HG02884 (cell line): ENCODE data around the gene GPC6.

Experiments
- ATAC-seq: cut with Tn5 transposase; IDR thresholded peaks from one replicate; pipeline ENCODE4 v1.9.1; 2021; ENCODE audit warnings: mild to moderate bottlenecking, moderate library complexity; ENCODE audit not compliant: unreplicated experiment

Gene GPC6

GRCh38 chr13:93670866-93671265, 444.3 kb downstream of the GPC6 start:
- no peak for ATAC-seq

- no peak for ATAC-seq
Observed at GRCh38 chr13:93672996-93673395, 446.4 kb downstream of the GPC6 start.

GRCh38 chr13:93673885-93674284, 447.3 kb downstream of the GPC6 start:
- no peak for ATAC-seq

GRCh38 chr13:93674337-93674755, 447.7 kb downstream of the GPC6 start:
- ATAC-seq, result no peak

GRCh38 chr13:93680329-93680728, 453.7 kb downstream of the GPC6 start:
- ATAC-seq, result no peak

- ATAC-seq, result no peak
Observed at GRCh38 chr13:93685900-93686299, 459.3 kb downstream of the GPC6 start.

- no peak for ATAC-seq
Observed at GRCh38 chr13:93686399-93686798, 459.8 kb downstream of the GPC6 start.

GRCh38 chr13:93687261-93687660, 460.7 kb downstream of the GPC6 start:
- no peak for ATAC-seq

- no peak for ATAC-seq
Observed at GRCh38 chr13:93689333-93689732, 462.7 kb downstream of the GPC6 start.

- ATAC-seq, result no peak
Observed at GRCh38 chr13:93690139-93690538, 463.5 kb downstream of the GPC6 start.

- ATAC-seq, result no peak
Observed at GRCh38 chr13:93698016-93698613, 471.5 kb downstream of the GPC6 start.

GRCh38 chr13:93700115-93700514, 473.5 kb downstream of the GPC6 start:
- no peak for ATAC-seq

GRCh38 chr13:93708308-93709075, 481.9 kb downstream of the GPC6 start:
- no peak for ATAC-seq

- ATAC-seq, result no peak
Observed at GRCh38 chr13:93709506-93710244, 483.1 kb downstream of the GPC6 start.

GRCh38 chr13:93714171-93714570, 487.6 kb downstream of the GPC6 start:
- ATAC-seq, result no peak

- ATAC-seq, result no peak
Observed at GRCh38 chr13:93715866-93716265, 489.3 kb downstream of the GPC6 start.

GRCh38 chr13:93716623-93717022, 490.0 kb downstream of the GPC6 start:
- no peak for ATAC-seq

GRCh38 chr13:93721483-93721882, 494.9 kb downstream of the GPC6 start:
- ATAC-seq, result no peak

- no peak for ATAC-seq
Observed at GRCh38 chr13:93723316-93723715, 496.7 kb downstream of the GPC6 start.

- no peak for ATAC-seq
Observed at GRCh38 chr13:93724187-93724586, 497.6 kb downstream of the GPC6 start.

GRCh38 chr13:93726173-93726957, 499.8 kb downstream of the GPC6 start:
- no peak for ATAC-seq
